Adrenal gland (tissue), 5 donors: ENCODE measurements around the gene GALNT5.

Experiments used
- CTCF ChIP-seq, 6 experiments: fragments of 450-650 bp in 4 of 6; fragments of 200-600 bp in 2 of 6; sonication (generic) in 1 of 6; IDR thresholded peaks; 1 replicate in 5 of 6; 2 replicates in 1 of 6; pipeline versions ENCODE4 v1.5.1 to v1.8.0; 2016 to 2021; ENCODE audit warnings: antibody characterized with exemption in 6 of 6, mild to moderate bottlenecking in 2 of 6, moderate library complexity in 1 of 6
- POLR2A ChIP-seq, 2 donors: fragments of 450-650 bp; IDR thresholded peaks; one replicate each; pipeline ENCODE4 v1.6.1; 2017; ENCODE audit warnings: antibody characterized with exemption in 2 of 2, mild to moderate bottlenecking in 2 of 2, moderate library complexity in 1 of 2
- donor health status: DM: no; HTN: no; CAD: no.

DNA sequence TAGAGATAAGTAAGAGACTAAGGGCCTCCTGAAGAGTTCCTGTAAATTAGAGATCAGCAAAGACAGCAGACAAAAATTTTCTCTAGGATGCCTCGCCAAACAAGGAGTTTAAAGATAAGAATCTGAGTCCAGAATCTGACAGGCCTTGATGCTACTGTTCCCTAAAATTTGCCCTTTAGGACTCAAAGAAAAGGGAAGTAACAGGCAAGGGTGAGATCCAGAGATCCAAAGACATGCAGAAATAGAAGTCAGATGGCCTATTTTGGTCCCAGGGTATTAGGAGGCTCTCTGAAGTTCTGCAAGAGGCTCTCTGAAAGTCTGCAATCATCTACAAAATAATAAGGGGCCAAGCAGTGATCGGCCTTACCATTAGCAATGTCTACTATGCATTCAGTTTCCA lies 33.0 kb downstream of the GALNT5 start:
- TF ChIP-seq POLR2A (IDR thresholded peaks at IDR 0.05) = no peak
- TF ChIP-seq CTCF (IDR thresholded peaks at IDR 0.05) = no peak
